CD4-positive, alpha-beta T cell (primary cell): ENCODE measurements around the gene SYCP2L. TPM values are rescaled to one million over a fixed set of nuclear protein-coding genes. Genes with fewer than 3 reads are reported as not detected.

Experiments used
- ATAC-seq: fragments of 200-7000 bp; cut with Tn5 transposase; one replicate; pipeline ENCODE4 v1.10.0; 2022; ENCODE audit warnings: mild to moderate bottlenecking; ENCODE audit not compliant: poor library complexity
- CTCF ChIA-PET: fragments of 350-600 bp; sonication (Branson Sonifier 250); formaldehyde crosslinking; loops from one replicate; lab custom pipeline; 2021; ENCODE audit warnings: antibody characterized with exemption, inconsistent platforms; lab: Charles Lee
- POLR2A ChIA-PET: fragments of 350-600 bp; sonication (Branson Sonifier 250); formaldehyde crosslinking; loops from one replicate; lab custom pipeline; 2021; ENCODE audit warnings: antibody characterized with exemption, inconsistent platforms; lab: Charles Lee
- DNase-seq, 14 experiments: peaks; one replicate each; pipeline ENCODE4 v3.0.0-alpha.2; 2013 to 2020; ENCODE audit warnings: mixed read lengths in 2 of 14
- H3K27ac ChIP-seq, 2 donors: one replicate each; pipeline versions ENCODE4 v1.5.1 to v1.7.0; 2013; ENCODE audit warnings: low read length in 2 of 2, low read depth in 1 of 2, mild to moderate bottlenecking in 1 of 2
- H3K27me3 ChIP-seq, 2 experiments: 1 replicate in 1 of 2; 2 replicates in 1 of 2; pipeline versions ENCODE4 v1.6.1 to v1.7.0; 2013; ENCODE audit warnings: low read length in 2 of 2, control low read depth in 1 of 2, mild to moderate bottlenecking in 1 of 2, moderate library complexity in 1 of 2; ENCODE audit not compliant: insufficient read depth in 2 of 2, control insufficient read depth in 1 of 2
- H3K36me3 ChIP-seq: one replicate; pipeline ENCODE4 v1.6.1; 2013; ENCODE audit warnings: low read length, control low read depth; ENCODE audit not compliant: insufficient read depth
- H3K4me1 ChIP-seq: one replicate; pipeline ENCODE4 v1.6.1; 2013; ENCODE audit warnings: low read length, control low read depth; ENCODE audit not compliant: insufficient read depth
- H3K4me3 ChIP-seq: one replicate; pipeline ENCODE4 v1.5.1; 2013; ENCODE audit warnings: mild to moderate bottlenecking, low read length, moderate library complexity
- H3K9me3 ChIP-seq, 2 experiments: 1 replicate in 1 of 2; 2 replicates in 1 of 2; pipeline versions ENCODE4 v1.6.1 to v1.7.0; 2013; ENCODE audit warnings: low read length in 2 of 2, mild to moderate bottlenecking in 2 of 2, control low read depth in 1 of 2, moderate library complexity in 1 of 2; ENCODE audit not compliant: control insufficient read depth in 1 of 2, insufficient read depth in 1 of 2
- H3K27ac Mint-ChIP-seq: one replicate; pipeline ENCODE4 v1.8.0; 2020; ENCODE audit warnings: mixed read lengths
- H3K27me3 Mint-ChIP-seq: one replicate; pipeline ENCODE4 v1.8.0; 2021; ENCODE audit warnings: mixed read lengths
- H3K36me3 Mint-ChIP-seq: one replicate; pipeline ENCODE4 v1.8.0; 2021; ENCODE audit warnings: low read depth, mixed read lengths
- H3K4me1 Mint-ChIP-seq: one replicate; pipeline ENCODE4 v1.8.0; 2021; ENCODE audit warnings: low read depth, mixed read lengths
- H3K4me3 Mint-ChIP-seq: one replicate; pipeline ENCODE4 v1.8.0; 2020; ENCODE audit warnings: mild to moderate bottlenecking, mixed read lengths
- H3K9me3 Mint-ChIP-seq: one replicate; pipeline ENCODE4 v1.8.0; 2020; ENCODE audit warnings: mixed read lengths
- CTCF ChIP-seq: fragments of 200-600 bp; IDR thresholded peaks from one replicate; pipeline ENCODE4 v1.8.0; 2022; ENCODE audit warnings: antibody characterized with exemption, mild to moderate bottlenecking
- intact Hi-C, 2 experiments: fragments of 100-400 bp; cut with DNase I in 1 of 2; cut with micrococcal nuclease in 1 of 2; formaldehyde crosslinking; loops; one replicate each; pipeline versions ENCODE4 v1.15.1 to v1.9.0; 2023 to 2025; cut with DNase I, micrococcal nuclease
- total RNA-seq, 174 experiments: library from RNA in 2 of 174; stranded (reverse) in 2 of 174; gene quantifications; one replicate each; pipeline ENCODE4 v1.2.3 and lab custom pipeline; 2021 to 2026

The SYCP2L gene
- total RNA-seq, 2 experiments from 2014 or later = 0.36 TPM; not detected in 1

GRCh38 chr6:11007715-11008608 lies 121.1 kb downstream of the SYCP2L start:
- no peak for ATAC-seq
- no peak for TF ChIP-seq CTCF
- ChIA-PET CTCF (no interaction called here), POLR2A (no interaction called here)
- Histone ChIP-seq H3K9me3 (no peaks in the 10 kb centered on the region), H3K4me3 (no peak overlapping the region), H3K27me3 (peaks cover 4 to 5% of the 10 kb centered on the region in 2 experiments), H3K4me1 (no peaks in the 10 kb centered on the region), H3K27ac (no peak overlapping the region), H3K36me3 (no peaks in the 10 kb centered on the region)
- no peak for DNase-seq
- Mint-ChIP-seq H3K9me3 (no peaks in the 10 kb centered on the region), H3K27me3 (peaks cover 30% of the 10 kb centered on the region), H3K4me3 (no peak overlapping the region), H3K36me3 (no peaks in the 10 kb centered on the region), H3K27ac (no peak overlapping the region), H3K4me1 (no peaks in the 10 kb centered on the region)
- intact Hi-C loops = no loop called here

- ChIA-PET CTCF (no interaction called here), POLR2A (no interaction called here)
- H3K27me3 ChIP-seq = peaks cover 4 to 5% of the 10 kb centered on the region in 2 experiments
- ATAC-seq = no peak
- no peaks in the 10 kb centered on the region for H3K4me1 Mint-ChIP-seq
- no peaks in the 10 kb centered on the region for H3K4me1 ChIP-seq
- H3K36me3 Mint-ChIP-seq = no peaks in the 10 kb centered on the region
- TF ChIP-seq CTCF = no peak
- no peak overlapping the region for H3K4me3 ChIP-seq
- H3K9me3 ChIP-seq = no peaks in the 10 kb centered on the region
- no peak overlapping the region for H3K27ac ChIP-seq
- no peaks in the 10 kb centered on the region for H3K36me3 ChIP-seq
- peaks cover 38% of the 10 kb centered on the region for H3K27me3 Mint-ChIP-seq
- DNase-seq = no peak
- no peaks in the 10 kb centered on the region for H3K9me3 Mint-ChIP-seq
- no peak overlapping the region for H3K4me3 Mint-ChIP-seq
- intact Hi-C loops = no loop called here
- H3K27ac Mint-ChIP-seq = no peak overlapping the region
Measured at GRCh38 chr6:11008821-11009220, 122.0 kb downstream of the SYCP2L start.

GRCh38 chr6:11009353-11009752 lies 122.5 kb downstream of the SYCP2L start:
- no peak overlapping the region for H3K27ac Mint-ChIP-seq
- H3K9me3 Mint-ChIP-seq = no peaks in the 10 kb centered on the region
- Histone ChIP-seq H3K27me3 (peaks cover 4 to 5% of the 10 kb centered on the region in 2 experiments), H3K4me3 (no peak overlapping the region), H3K27ac (no peak overlapping the region), H3K9me3 (no peaks in the 10 kb centered on the region), H3K36me3 (no peaks in the 10 kb centered on the region), H3K4me1 (no peaks in the 10 kb centered on the region)
- no peak overlapping the region for H3K4me3 Mint-ChIP-seq
- no peaks in the 10 kb centered on the region for H3K4me1 Mint-ChIP-seq
- no peak for ATAC-seq
- intact Hi-C loops = no loop called here
- ChIA-PET POLR2A (no interaction called here), CTCF (no interaction called here)
- no peak for TF ChIP-seq CTCF
- H3K27me3 Mint-ChIP-seq = peaks cover 41% of the 10 kb centered on the region
- no peak for DNase-seq
- H3K36me3 Mint-ChIP-seq = no peaks in the 10 kb centered on the region
